Measurements from ENCODE around the gene MAN2B1.
"Not testable (repeated sequence)": the region's sequence is repeated elsewhere in the genome, so short reads cannot be mapped to it uniquely, and the experiment has no call there.

MAN2B1 gene

GRCh38 chr19:12656899-12657571 lies 9.5 kb downstream of the MAN2B1 start:
- DNase-seq, result peak in 2 of 3 donors; percentile 28 to 42

- no peak for DNase-seq
Observed at GRCh38 chr19:12655546-12655945, 11.0 kb downstream of the MAN2B1 start.

- DNase-seq, result no peak
Observed at GRCh38 chr19:12652219-12652618, 14.3 kb downstream of the MAN2B1 start.

GRCh38 chr19:12649941-12650340 lies 16.6 kb downstream of the MAN2B1 start:
- DNase-seq, result no peak

GRCh38 chr19:12648088-12648487 lies 18.5 kb downstream of the MAN2B1 start:
- DNase-seq, result no peak

- peak; percentile 56 to 77 (median 61) for DNase-seq
Observed at GRCh38 chr19:12647490-12648071, 19.0 kb downstream of the MAN2B1 start.

GRCh38 chr19:12647047-12647446 lies 19.5 kb downstream of the MAN2B1 start:
- DNase-seq, result no peak

GRCh38 chr19:12646551-12646950 lies 20.0 kb downstream of the MAN2B1 start:
- DNase-seq, result no peak

GRCh38 chr19:12643716-12644115 lies 22.8 kb downstream of the MAN2B1 start:
- not testable (repeated sequence) for DNase-seq

GRCh38 chr19:12642506-12642905 lies 24.0 kb downstream of the MAN2B1 start:
- no peak for DNase-seq

GRCh38 chr19:12641456-12641855 lies 25.1 kb downstream of the MAN2B1 start:
- DNase-seq, result no peak

GRCh38 chr19:12639901-12640613 lies 26.5 kb downstream of the MAN2B1 start:
- peak; percentile 88 to 91 (median 90) for DNase-seq

- DNase-seq, result no peak
Observed at GRCh38 chr19:12638611-12639182, 27.8 kb downstream of the MAN2B1 start.

GRCh38 chr19:12636631-12637030 lies 29.9 kb downstream of the MAN2B1 start:
- DNase-seq, result no peak

GRCh38 chr19:12629215-12629614 lies 37.3 kb downstream of the MAN2B1 start:
- no peak for DNase-seq

- DNase-seq, result no peak
Observed at GRCh38 chr19:12628040-12629022, 38.2 kb downstream of the MAN2B1 start.

GRCh38 chr19:12626958-12627357 lies 39.6 kb downstream of the MAN2B1 start:
- no peak for DNase-seq

- no peak for DNase-seq
Observed at GRCh38 chr19:12623361-12624031, 43.0 kb downstream of the MAN2B1 start.

- not testable (repeated sequence) for DNase-seq
Observed at GRCh38 chr19:12621253-12622024, 45.1 kb downstream of the MAN2B1 start.

GRCh38 chr19:12617646-12618045 lies 48.9 kb downstream of the MAN2B1 start:
- no peak for DNase-seq

- DNase-seq, result peak; percentile 27 to 46 (median 30)
Observed at GRCh38 chr19:12611361-12611699, 55.2 kb downstream of the MAN2B1 start.
